Neuronal stem cell (in vitro differentiated cells): ENCODE results near the gene FAM3A.
"Not testable (repeated sequence)": the region's sequence is repeated elsewhere in the genome, so short reads cannot be mapped to it uniquely, and the experiment has no call there.

ENCODE experiments used
- DNase-seq: peaks from one replicate; pipeline ENCODE4 v3.0.0-alpha.2; 2013; ENCODE audit warnings: low spot score
- H2AFZ ChIP-seq: one replicate; pipeline ENCODE4 v1.6.1; 2013; ENCODE audit warnings: mild to moderate bottlenecking, low read length, inconsistent platforms
- H2AK5ac ChIP-seq: 2 replicates; pipeline ENCODE4 v1.6.1; 2013; ENCODE audit warnings: low read depth, mild to moderate bottlenecking, inconsistent platforms, low read length, moderate library complexity, mixed read lengths
- H2BK120ac ChIP-seq: 2 replicates; pipeline ENCODE4 v1.6.1; 2013; ENCODE audit warnings: low read depth, mild to moderate bottlenecking, inconsistent platforms, low read length, moderate library complexity, mixed read lengths
- H2BK12ac ChIP-seq: one replicate; pipeline ENCODE4 v1.6.1; 2013; ENCODE audit warnings: low read length, inconsistent platforms
- H2BK15ac ChIP-seq: 2 replicates; pipeline ENCODE4 v1.6.1; 2013; ENCODE audit warnings: mild to moderate bottlenecking, low read length, inconsistent platforms, mixed read lengths
- H2BK5ac ChIP-seq: one replicate; pipeline ENCODE4 v1.6.1; 2013; ENCODE audit warnings: inconsistent platforms, mild to moderate bottlenecking, low read length, moderate library complexity
- H3K14ac ChIP-seq: one replicate; pipeline ENCODE4 v1.6.1; 2013; ENCODE audit warnings: low read length, inconsistent platforms
- H3K18ac ChIP-seq: 2 replicates; pipeline ENCODE4 v1.6.1; 2013; ENCODE audit warnings: low read length, inconsistent platforms
- H3K23ac ChIP-seq: 2 replicates; pipeline ENCODE4 v1.6.1; 2013; ENCODE audit warnings: low read depth, mild to moderate bottlenecking, mixed read lengths, low read length, inconsistent platforms; ENCODE audit not compliant: poor library complexity
- H3K27ac ChIP-seq: replicated peaks from 3 replicates; pipeline ENCODE4 v1.5.1; 2013; ENCODE audit warnings: low read length, inconsistent platforms
- H3K27me3 ChIP-seq, 3 experiments: 2 replicates each; pipeline ENCODE4 v1.6.1; 2013; ENCODE audit warnings: low read length in 3 of 3, mild to moderate bottlenecking in 2 of 3, inconsistent platforms in 1 of 3, low read depth in 1 of 3, mixed read lengths in 1 of 3, moderate library complexity in 1 of 3; ENCODE audit not compliant: control insufficient read depth in 3 of 3, insufficient read depth in 3 of 3
- H3K36me3 ChIP-seq, 2 donors: replicated peaks in 1 of 2; 2 replicates each; pipeline ENCODE4 v1.6.1; 2013; ENCODE audit warnings: low read length in 2 of 2; ENCODE audit not compliant: control insufficient read depth in 2 of 2, insufficient read depth in 2 of 2
- H3K4ac ChIP-seq: 2 replicates; pipeline ENCODE4 v1.6.1; 2013; ENCODE audit warnings: inconsistent platforms, mild to moderate bottlenecking, low read length, moderate library complexity
- H3K4me1 ChIP-seq, 2 donors: 1 replicate in 1 of 2; 2 replicates in 1 of 2; pipeline ENCODE4 v1.6.1; 2013; ENCODE audit warnings: low read length in 2 of 2, low read depth in 1 of 2; ENCODE audit not compliant: control insufficient read depth in 2 of 2, insufficient read depth in 1 of 2
- H3K4me2 ChIP-seq: one replicate; pipeline ENCODE4 v1.6.1; 2013; ENCODE audit warnings: mild to moderate bottlenecking, low read length, inconsistent platforms; ENCODE audit not compliant: insufficient read depth, poor library complexity, severe bottlenecking
- H3K4me3 ChIP-seq, 2 donors: 2 replicates each; pipeline ENCODE4 v1.5.1; 2013; ENCODE audit warnings: low read length in 2 of 2, mild to moderate bottlenecking in 2 of 2, inconsistent platforms in 1 of 2, moderate library complexity in 1 of 2
- H3K79me1 ChIP-seq: one replicate; pipeline ENCODE4 v1.6.1; 2013; ENCODE audit warnings: low read depth, mild to moderate bottlenecking, inconsistent platforms, low read length, moderate library complexity
- H3K9ac ChIP-seq: one replicate; pipeline ENCODE4 v1.6.1; 2013; ENCODE audit warnings: mild to moderate bottlenecking, low read depth, low read length, inconsistent platforms; ENCODE audit not compliant: poor library complexity
- H3K9me3 ChIP-seq, 2 donors: replicated peaks in 1 of 2; 2 replicates each; pipeline versions ENCODE3 to v1.6.1; 2013; ENCODE audit warnings: low read length in 2 of 2, mild to moderate bottlenecking in 2 of 2, inconsistent platforms in 1 of 2, low read depth in 1 of 2, mixed read lengths in 1 of 2, moderate library complexity in 1 of 2; ENCODE audit not compliant: control insufficient read depth in 2 of 2, insufficient read depth in 1 of 2
- H4K8ac ChIP-seq: one replicate; pipeline ENCODE4 v1.6.1; 2013; ENCODE audit warnings: low read depth, mild to moderate bottlenecking, inconsistent platforms, low read length, moderate library complexity
- H4K91ac ChIP-seq: one replicate; pipeline ENCODE4 v1.6.1; 2013; ENCODE audit warnings: low read length, low read depth, mild to moderate bottlenecking, inconsistent platforms; ENCODE audit not compliant: poor library complexity
- WGBS, 2 donors: extraction: QIAGEN DNeasy Blood & Tissue Kit; methylation state at CpG; one replicate each; pipeline ENCODE4 v1.1.7; 2013; ENCODE audit warnings: missing lambda C conversion rate in 2 of 2, mixed read lengths in 1 of 2; ENCODE audit not compliant: insufficient read length in 2 of 2, insufficient replicate concordance in 1 of 2; ENCODE audit errors: extremely low coverage in 2 of 2; 5-methylcytosine and 5-hydroxymethylcytosine counted together

Gene FAM3A

GRCh38 chrX:154540365-154540764 is 24.3 kb upstream of the FAM3A start:
- not testable (repeated sequence) for H2AK5ac ChIP-seq, H2BK120ac ChIP-seq, H3K14ac ChIP-seq, H2AFZ ChIP-seq, H2BK12ac ChIP-seq, H3K27ac ChIP-seq, H3K4me3 ChIP-seq, H3K27me3 ChIP-seq, DNase-seq, H2BK15ac ChIP-seq, H3K4me2 ChIP-seq, H3K4ac ChIP-seq, H3K9ac ChIP-seq, H3K79me1 ChIP-seq, H3K9me3 ChIP-seq, H2BK5ac ChIP-seq, H4K91ac ChIP-seq, H3K4me1 ChIP-seq, H3K18ac ChIP-seq, H4K8ac ChIP-seq, H3K23ac ChIP-seq
- WGBS, 2 donors, result no CpG with 5 or more reads among the region's 7 CpGs
- peaks cover 6 to 45% of the 10 kb centered on the region in 2 donors for H3K36me3 ChIP-seq

- H3K4me1 ChIP-seq, result no peaks in the 10 kb centered on the region
- H2BK15ac ChIP-seq, result no peak overlapping the region
- H2AK5ac ChIP-seq, result no peak overlapping the region
- no peaks in the 10 kb centered on the region for H3K79me1 ChIP-seq
- no peak overlapping the region for H3K18ac ChIP-seq
- WGBS, 2 donors, result no CpG with 5 or more reads among the region's 8 CpGs
- H3K4me2 ChIP-seq, result no peak overlapping the region
- peaks cover 0 to 3% (median 0%) of the 10 kb centered on the region in 3 experiments for H3K27me3 ChIP-seq
- H3K36me3 ChIP-seq, result peaks cover 11 to 45% of the 10 kb centered on the region in 2 donors
- H3K27ac ChIP-seq, result no peak overlapping the region
- no peaks in the 10 kb centered on the region for H3K9me3 ChIP-seq
- H2BK120ac ChIP-seq, result no peak overlapping the region
- H3K4ac ChIP-seq, result no peak overlapping the region
- H4K8ac ChIP-seq, result no peak overlapping the region
- H2BK12ac ChIP-seq, result no peak overlapping the region
- no peak overlapping the region for H3K14ac ChIP-seq
- H2AFZ ChIP-seq, result no peak overlapping the region
- H3K9ac ChIP-seq, result no peak overlapping the region
- H4K91ac ChIP-seq, result no peak overlapping the region
- no peak overlapping the region for H2BK5ac ChIP-seq
- no peak overlapping the region for H3K4me3 ChIP-seq
- no peak overlapping the region for H3K23ac ChIP-seq
- no peak for DNase-seq
Observed at GRCh38 chrX:154539077-154539476, 23.0 kb upstream of the FAM3A start.

GRCh38 chrX:154535892-154536291 is 19.9 kb upstream of the FAM3A start:
- no peak overlapping the region for H3K4me3 ChIP-seq
- peaks cover 27 to 49% of the 10 kb centered on the region in 2 donors for H3K36me3 ChIP-seq
- H3K14ac ChIP-seq, result no peak overlapping the region
- no peaks in the 10 kb centered on the region for H3K79me1 ChIP-seq
- no peak for DNase-seq
- H4K8ac ChIP-seq, result no peak overlapping the region
- H3K18ac ChIP-seq, result no peak overlapping the region
- no CpG with 5 or more reads among the region's 9 CpGs for WGBS, 2 donors
- no peak overlapping the region for H3K23ac ChIP-seq
- no peak overlapping the region for H3K27ac ChIP-seq
- H2AFZ ChIP-seq, result no peak overlapping the region
- no peaks in the 10 kb centered on the region for H3K4me1 ChIP-seq
- no peak overlapping the region for H2BK12ac ChIP-seq
- H3K27me3 ChIP-seq, result no peaks in the 10 kb centered on the region
- H2BK15ac ChIP-seq, result no peak overlapping the region
- H2BK5ac ChIP-seq, result no peak overlapping the region
- H3K4ac ChIP-seq, result no peak overlapping the region
- no peak overlapping the region for H3K4me2 ChIP-seq
- no peak overlapping the region for H2BK120ac ChIP-seq
- no peak overlapping the region for H3K9ac ChIP-seq
- no peaks in the 10 kb centered on the region for H3K9me3 ChIP-seq
- no peak overlapping the region for H4K91ac ChIP-seq
- no peak overlapping the region for H2AK5ac ChIP-seq

GRCh38 chrX:154534526-154535322 is 18.7 kb upstream of the FAM3A start:
- H3K4me3 ChIP-seq, result no peak overlapping the region
- WGBS, 2 donors, result no CpG with 5 or more reads among the region's 34 CpGs
- no peak overlapping the region for H2BK120ac ChIP-seq
- no peaks in the 10 kb centered on the region for H3K9me3 ChIP-seq
- peak overlapping the region; percentile 88 for H2AK5ac ChIP-seq
- no peaks in the 10 kb centered on the region for H3K4me1 ChIP-seq
- H3K14ac ChIP-seq, result no peak overlapping the region
- no peak overlapping the region for H3K4me2 ChIP-seq
- peak overlapping the region; percentile 48 for H3K18ac ChIP-seq
- no peak overlapping the region for H4K8ac ChIP-seq
- H3K4ac ChIP-seq, result no peak overlapping the region
- H2BK12ac ChIP-seq, result no peak overlapping the region
- no peak overlapping the region for H3K9ac ChIP-seq
- DNase-seq, result peak; percentile 66
- H2BK5ac ChIP-seq, result no peak overlapping the region
- H2BK15ac ChIP-seq, result no peak overlapping the region
- no peaks in the 10 kb centered on the region for H3K79me1 ChIP-seq
- H3K27ac ChIP-seq, result no peak overlapping the region
- H3K27me3 ChIP-seq, result no peaks in the 10 kb centered on the region
- peak overlapping the region; percentile 80 for H3K23ac ChIP-seq
- no peak overlapping the region for H2AFZ ChIP-seq
- H3K36me3 ChIP-seq, result peaks cover 27 to 49% of the 10 kb centered on the region in 2 donors
- H4K91ac ChIP-seq, result no peak overlapping the region
